ENCODE data around the gene SLC2A13.

DNA sequence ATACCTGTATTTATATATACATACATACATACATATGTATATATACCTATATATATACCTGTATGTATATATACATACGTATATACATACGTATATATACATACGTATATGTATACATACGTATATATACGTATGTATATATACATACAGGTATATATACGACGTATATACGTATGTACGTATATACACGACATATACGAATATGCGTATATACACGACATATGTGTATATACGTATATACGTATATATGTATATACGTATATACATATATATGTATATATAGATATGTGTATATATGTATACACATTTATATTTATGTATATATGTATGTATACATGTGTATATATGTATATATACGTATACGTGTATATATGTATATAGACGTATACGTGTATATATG lies 393.5 kb downstream of the SLC2A13 start:
- TF ChIP-seq TAF1 (IDR thresholded peaks at IDR 0.05; ENCODE audit: low read depth) = no peak
- TF ChIP-seq TCF12 (IDR thresholded peaks at IDR 0.05; ENCODE audit: low read depth) = no peak
- TF ChIP-seq, protein P1, sequence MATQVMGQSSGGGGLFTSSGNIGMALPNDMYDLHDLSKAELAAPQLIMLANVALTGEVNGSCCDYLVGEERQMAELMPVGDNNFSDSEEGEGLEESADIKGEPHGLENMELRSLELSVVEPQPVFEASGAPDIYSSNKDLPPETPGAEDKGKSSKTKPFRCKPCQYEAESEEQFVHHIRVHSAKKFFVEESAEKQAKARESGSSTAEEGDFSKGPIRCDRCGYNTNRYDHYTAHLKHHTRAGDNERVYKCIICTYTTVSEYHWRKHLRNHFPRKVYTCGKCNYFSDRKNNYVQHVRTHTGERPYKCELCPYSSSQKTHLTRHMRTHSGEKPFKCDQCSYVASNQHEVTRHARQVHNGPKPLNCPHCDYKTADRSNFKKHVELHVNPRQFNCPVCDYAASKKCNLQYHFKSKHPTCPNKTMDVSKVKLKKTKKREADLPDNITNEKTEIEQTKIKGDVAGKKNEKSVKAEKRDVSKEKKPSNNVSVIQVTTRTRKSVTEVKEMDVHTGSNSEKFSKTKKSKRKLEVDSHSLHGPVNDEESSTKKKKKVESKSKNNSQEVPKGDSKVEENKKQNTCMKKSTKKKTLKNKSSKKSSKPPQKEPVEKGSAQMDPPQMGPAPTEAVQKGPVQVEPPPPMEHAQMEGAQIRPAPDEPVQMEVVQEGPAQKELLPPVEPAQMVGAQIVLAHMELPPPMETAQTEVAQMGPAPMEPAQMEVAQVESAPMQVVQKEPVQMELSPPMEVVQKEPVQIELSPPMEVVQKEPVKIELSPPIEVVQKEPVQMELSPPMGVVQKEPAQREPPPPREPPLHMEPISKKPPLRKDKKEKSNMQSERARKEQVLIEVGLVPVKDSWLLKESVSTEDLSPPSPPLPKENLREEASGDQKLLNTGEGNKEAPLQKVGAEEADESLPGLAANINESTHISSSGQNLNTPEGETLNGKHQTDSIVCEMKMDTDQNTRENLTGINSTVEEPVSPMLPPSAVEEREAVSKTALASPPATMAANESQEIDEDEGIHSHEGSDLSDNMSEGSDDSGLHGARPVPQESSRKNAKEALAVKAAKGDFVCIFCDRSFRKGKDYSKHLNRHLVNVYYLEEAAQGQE (IDR thresholded peaks at IDR 0.05; ENCODE audit: low read depth) = no peak
- TF ChIP-seq CREB1 (IDR thresholded peaks at IDR 0.05; ENCODE audit: low read depth) = no peak
